ENCODE measurements around the gene AGAP5.
A peak's percentile ranks its signal among the peaks of the same experiment; 100 is the strongest.

Gene AGAP5

GRCh38 chr10:73653195-73653594, 44.7 kb downstream of the AGAP5 start:
- DNase-seq, result no peak

GRCh38 chr10:73650537-73651331, 47.2 kb downstream of the AGAP5 start:
- DNase-seq, result no peak

- no peak for DNase-seq
These were observed 47.9 kb downstream of the AGAP5 start for GRCh38 chr10:73649876-73650536.

DNA sequence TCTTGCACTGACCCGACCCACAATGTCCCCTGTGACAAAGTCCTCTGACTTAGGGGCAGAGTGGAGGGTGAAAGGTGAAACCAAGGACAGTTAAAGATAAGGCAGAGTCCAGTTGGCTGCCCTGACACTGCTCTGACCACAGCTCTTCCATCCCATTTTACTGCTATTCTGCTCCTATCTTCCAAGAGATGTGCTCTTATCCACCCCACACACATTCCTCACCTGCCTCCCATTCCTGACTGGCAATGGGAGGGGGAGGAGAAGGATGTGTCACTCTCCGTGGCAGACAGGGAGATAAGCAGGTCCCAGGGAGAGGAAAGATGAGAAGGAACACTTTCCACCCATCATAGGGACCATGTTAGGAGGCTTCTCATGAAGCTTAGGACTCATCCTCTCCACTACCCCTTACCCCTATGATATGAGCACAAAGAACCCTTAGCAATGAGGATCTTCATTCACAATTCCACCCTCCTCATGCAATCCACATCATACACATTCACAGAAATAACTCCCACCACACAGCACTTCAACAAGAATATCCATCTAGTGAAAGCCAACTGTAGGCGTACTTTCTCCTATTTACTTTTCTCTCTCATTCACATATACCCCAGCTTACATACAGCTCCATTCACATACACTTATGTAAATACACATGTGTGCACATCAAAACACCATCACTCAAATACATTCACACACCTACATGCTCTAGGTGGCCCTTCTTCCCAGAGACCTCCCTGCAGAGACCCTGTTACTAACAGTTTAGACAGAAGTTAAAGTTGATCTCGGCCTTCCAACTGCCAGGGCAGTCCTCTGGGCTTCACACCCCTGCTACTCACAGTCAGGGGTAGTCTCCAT, 48.7 kb downstream of the AGAP5 start:
- DNase-seq, result no peak

GRCh38 chr10:73647875-73648651, 49.8 kb downstream of the AGAP5 start:
- DNase-seq, result no peak

GRCh38 chr10:73647211-73647874, 50.6 kb downstream of the AGAP5 start:
- no peak for DNase-seq

DNA sequence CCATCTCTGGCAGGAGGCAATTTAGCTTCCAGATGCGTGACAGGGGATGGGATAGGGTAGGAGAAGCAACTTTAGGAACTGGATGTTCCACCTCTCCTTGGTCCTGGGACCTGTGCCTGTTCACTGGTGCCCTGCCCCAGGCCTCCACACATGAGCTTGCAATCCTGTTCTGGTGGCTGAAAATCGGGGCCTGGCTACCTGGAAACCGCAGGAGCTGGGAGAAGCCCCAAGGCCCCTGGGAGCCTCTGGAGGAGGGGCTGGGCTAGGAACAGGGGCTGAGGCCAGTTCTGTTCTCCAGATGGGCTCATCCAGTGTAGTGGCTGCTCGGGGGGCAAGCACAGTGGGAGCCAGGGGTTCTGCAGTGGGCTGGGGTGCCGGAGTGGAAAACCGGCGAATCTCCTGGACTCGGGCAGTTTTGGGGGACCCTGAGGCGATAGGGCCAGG, 51.3 kb downstream of the AGAP5 start:
- DNase-seq, result no peak

DNA sequence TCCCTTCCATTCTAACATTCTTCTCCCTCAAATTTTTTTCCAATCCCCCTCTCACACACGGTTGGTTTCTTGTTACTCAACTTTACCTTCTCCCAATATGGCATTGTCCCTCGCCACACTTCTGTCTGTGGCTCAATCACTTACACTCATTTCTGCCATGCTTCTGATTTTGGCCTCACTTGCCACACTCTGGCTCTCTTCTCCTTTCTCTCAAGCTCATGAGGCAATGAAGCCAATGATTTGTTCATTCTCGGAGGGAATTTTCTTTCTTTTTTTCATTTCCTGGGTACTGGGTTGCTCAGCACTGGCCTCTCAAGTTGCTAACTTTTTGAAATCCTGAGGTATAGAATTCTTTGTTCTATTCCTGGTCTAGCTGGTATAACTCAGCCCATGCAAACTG, 52.7 kb downstream of the AGAP5 start:
- DNase-seq, result no peak

GRCh38 chr10:73644767-73645166, 53.1 kb downstream of the AGAP5 start:
- no peak for DNase-seq

- DNase-seq, result peak in 4 of 5 donors; percentile 31 to 59 (median 39)
These were observed 53.7 kb downstream of the AGAP5 start for GRCh38 chr10:73644015-73644743.

DNA sequence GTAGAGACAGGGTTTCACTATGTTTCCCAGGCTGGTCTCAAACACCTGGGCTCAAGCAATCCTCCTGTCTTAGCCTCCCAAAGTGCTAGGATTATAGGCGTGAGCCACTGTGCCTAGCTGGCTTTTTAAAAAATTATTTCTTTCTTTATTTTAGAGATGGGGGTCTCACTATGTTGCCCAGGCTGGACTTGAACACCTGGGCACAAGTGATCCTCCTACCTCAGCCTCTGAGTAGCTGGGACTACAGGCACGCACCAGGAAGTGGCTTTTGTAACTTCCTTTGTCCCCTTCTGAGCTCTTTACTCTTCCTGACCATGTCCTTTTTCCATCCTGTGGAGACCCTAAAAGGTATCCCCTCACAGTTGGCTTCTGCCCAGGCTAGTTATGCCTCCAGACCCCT, 54.5 kb downstream of the AGAP5 start:
- DNase-seq, result no peak

DNA sequence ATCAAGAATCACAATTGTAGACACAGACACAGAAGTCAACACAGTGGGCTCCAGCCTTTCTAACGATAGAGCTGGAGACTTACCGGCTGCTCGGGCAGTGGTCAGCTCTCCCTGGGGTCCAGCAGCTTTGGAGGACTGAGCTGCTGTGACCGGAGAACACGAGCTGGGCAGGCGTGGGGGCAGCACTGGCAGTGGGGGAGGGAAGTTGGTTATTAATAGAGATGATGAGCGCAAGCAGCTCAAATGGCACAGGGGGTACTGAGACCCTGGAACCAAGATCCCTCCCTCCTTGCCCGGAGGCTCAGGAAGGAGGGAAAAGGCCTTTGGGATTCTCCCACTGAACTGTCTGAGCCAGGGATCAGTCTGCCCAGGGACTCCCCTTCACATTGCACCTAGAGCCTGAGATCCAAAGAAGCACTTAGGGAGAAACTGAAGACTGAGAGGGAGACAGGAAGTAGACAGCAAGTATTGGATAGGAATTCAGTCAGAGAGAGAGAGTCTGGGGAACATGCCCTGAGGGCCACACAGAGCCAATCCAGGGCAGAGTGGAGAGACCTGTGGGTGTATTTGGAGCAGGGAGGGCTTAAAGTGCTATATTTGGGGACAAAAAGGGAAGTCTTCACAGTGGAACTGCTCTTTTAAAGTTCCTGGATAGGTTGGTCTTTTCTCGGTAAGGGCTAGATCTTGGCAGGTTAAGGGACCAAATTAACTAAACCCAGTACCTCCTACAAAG, 56.4 kb downstream of the AGAP5 start, which contains the start of gene MYOZ1:
TSS of gene MYOZ1 (minus strand) at position 147 of the 733 bp plus-strand sequence. CDS start 1,457 bp downstream, outside the sequence.
- DNase-seq, result no peak

- no peak for DNase-seq
These were observed 58.6 kb downstream of the AGAP5 start for GRCh38 chr10:73639286-73639685.

GRCh38 chr10:73635781-73636180, 62.1 kb downstream of the AGAP5 start:
- DNase-seq, result no peak

DNA sequence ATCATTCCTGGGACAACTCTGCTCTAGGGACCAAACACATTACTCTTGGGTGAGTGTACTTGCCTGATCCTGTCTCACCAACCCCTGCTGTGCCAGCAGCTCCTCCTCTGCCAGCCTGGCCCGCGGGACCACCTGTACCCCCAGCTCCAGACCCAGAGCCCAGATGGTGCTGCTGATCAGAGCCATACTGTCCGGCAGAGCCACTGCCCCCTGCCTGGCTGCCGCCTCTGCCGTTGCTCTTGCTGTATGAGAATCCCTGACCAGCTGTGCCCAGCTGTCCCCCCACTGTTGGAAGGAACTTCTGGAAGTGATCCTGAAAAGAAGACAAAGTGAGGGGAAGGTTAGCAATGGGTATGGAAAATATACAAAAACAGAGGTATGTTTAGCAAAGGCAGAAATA, 63.5 kb downstream of the AGAP5 start:
- DNase-seq, result no peak

- DNase-seq, result no peak
These were observed 68.7 kb downstream of the AGAP5 start for GRCh38 chr10:73629165-73629564.

DNA sequence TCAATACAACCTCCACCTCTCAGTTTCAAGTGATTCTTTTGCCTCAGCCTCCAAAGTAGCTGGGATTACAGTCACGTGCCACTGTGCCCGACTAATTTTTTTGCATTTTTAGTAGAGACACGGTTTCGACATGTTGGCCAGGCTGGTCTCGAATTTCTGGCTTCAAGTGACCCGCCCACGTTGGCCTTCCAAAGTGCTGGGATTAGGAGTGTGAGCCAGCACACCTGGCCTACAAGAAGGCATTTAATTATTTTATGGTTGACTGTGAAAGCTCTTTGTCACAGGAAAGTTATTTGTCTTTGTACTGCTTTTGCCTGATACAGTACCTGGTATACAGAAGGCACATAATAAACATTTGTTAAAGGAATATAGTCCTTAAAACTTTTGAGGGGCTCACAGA, 69.5 kb downstream of the AGAP5 start:
- no peak for DNase-seq

DNA sequence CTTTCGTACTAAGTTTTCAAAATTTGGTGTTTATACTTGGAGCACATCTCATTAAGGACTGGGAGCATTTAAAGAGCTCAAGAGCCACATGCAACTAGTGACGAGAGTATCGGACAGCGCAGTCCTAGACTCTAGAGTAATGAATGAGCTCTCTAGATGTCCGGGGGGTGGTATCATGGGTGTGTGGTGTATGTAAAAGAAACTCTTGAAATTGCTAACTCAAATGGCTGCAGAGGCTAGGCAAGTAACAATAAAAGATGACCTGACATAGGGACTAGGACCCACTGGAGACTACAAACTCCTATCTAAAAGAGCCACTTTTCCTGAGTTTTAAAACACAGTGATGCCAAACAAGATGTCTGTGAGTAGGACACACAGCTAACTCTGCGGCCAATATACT, 70.6 kb downstream of the AGAP5 start:
- DNase-seq, result no peak

GRCh38 chr10:73625884-73626752, 71.8 kb downstream of the AGAP5 start:
- DNase-seq, result peak; percentile 85 to 97 (median 91)
